H9 (cell line): ENCODE results near the gene ACSS2. TPM values are rescaled to one million over a fixed set of nuclear protein-coding genes. Genes with fewer than 3 reads are reported as not detected.

Experiments
- DNase-seq: peaks from one replicate; pipeline ENCODE4 v3.0.0-alpha.2; 2017
- H2AFZ ChIP-seq: one replicate; pipeline ENCODE4 v1.6.1; 2013; ENCODE audit warnings: mild to moderate bottlenecking, low read length, control low read depth, moderate library complexity
- H2AK5ac ChIP-seq: 2 replicates; pipeline ENCODE4 v1.6.1; 2013; ENCODE audit warnings: low read length, control low read depth, mixed read lengths; ENCODE audit not compliant: insufficient read length
- H2BK120ac ChIP-seq: one replicate; pipeline ENCODE4 v1.6.1; 2013; ENCODE audit warnings: low read depth, mild to moderate bottlenecking, low read length, control low read depth, inconsistent platforms; ENCODE audit not compliant: poor library complexity, severe bottlenecking
- H2BK12ac ChIP-seq: 2 replicates; pipeline ENCODE4 v1.6.1; 2013; ENCODE audit warnings: low read length, control low read depth, mixed read lengths, low read depth; ENCODE audit not compliant: insufficient read length
- H2BK15ac ChIP-seq: 2 replicates; pipeline ENCODE4 v1.6.1; 2013; ENCODE audit warnings: low read depth, low read length, control low read depth
- H2BK20ac ChIP-seq: one replicate; pipeline ENCODE4 v1.6.1; 2013; ENCODE audit warnings: low read depth, mild to moderate bottlenecking, low read length, control low read depth, inconsistent platforms; ENCODE audit not compliant: poor library complexity, severe bottlenecking
- H2BK5ac ChIP-seq: 2 replicates; pipeline ENCODE4 v1.6.1; 2013; ENCODE audit warnings: low read length, control low read depth, mixed read lengths; ENCODE audit not compliant: insufficient read length
- H3K14ac ChIP-seq: 2 replicates; pipeline ENCODE4 v1.6.1; 2013; ENCODE audit warnings: low read length, control low read depth; ENCODE audit not compliant: insufficient read depth
- H3K18ac ChIP-seq: 2 replicates; pipeline ENCODE4 v1.6.1; 2013; ENCODE audit warnings: low read depth, mild to moderate bottlenecking, mixed read lengths, low read length, control low read depth; ENCODE audit not compliant: insufficient read length
- H3K23ac ChIP-seq: 2 replicates; pipeline ENCODE4 v1.6.1; 2013; ENCODE audit warnings: low read length, control low read depth, mixed read lengths, low read depth; ENCODE audit not compliant: insufficient read length
- H3K23me2 ChIP-seq: 2 replicates; pipeline ENCODE4 v1.6.1; 2013; ENCODE audit warnings: low read depth, mild to moderate bottlenecking, mixed read lengths, low read length, control low read depth; ENCODE audit not compliant: insufficient read length, poor library complexity, severe bottlenecking
- H3K27ac ChIP-seq: 2 replicates; pipeline ENCODE4 v1.5.1; 2013; ENCODE audit warnings: low read length, control low read depth, mixed read lengths, low read depth; ENCODE audit not compliant: insufficient read length
- H3K27me3 ChIP-seq: 2 replicates; pipeline ENCODE4 v1.6.1; 2013; ENCODE audit warnings: low read length, control low read depth, inconsistent platforms; ENCODE audit not compliant: insufficient read depth
- H3K4ac ChIP-seq: 2 replicates; pipeline ENCODE4 v1.6.1; 2013; ENCODE audit warnings: low read depth, mild to moderate bottlenecking, control low read depth, inconsistent platforms, low read length, moderate library complexity
- H3K4me1 ChIP-seq: 2 replicates; pipeline ENCODE4 v1.6.1; 2013; ENCODE audit warnings: low read length, control low read depth, inconsistent platforms; ENCODE audit not compliant: insufficient read depth
- H3K4me2 ChIP-seq: 2 replicates; pipeline ENCODE4 v1.6.1; 2013; ENCODE audit warnings: low read length, control low read depth, mixed read lengths; ENCODE audit not compliant: insufficient read length, insufficient read depth
- H3K56ac ChIP-seq: 2 replicates; pipeline ENCODE4 v1.6.1; 2013; ENCODE audit warnings: low read depth, mild to moderate bottlenecking, mixed read lengths, low read length, control low read depth; ENCODE audit not compliant: insufficient read length
- H3K79me1 ChIP-seq: 2 replicates; pipeline ENCODE4 v1.6.1; 2013; ENCODE audit warnings: low read depth, mild to moderate bottlenecking, moderate library complexity, low read length, control low read depth, inconsistent platforms; ENCODE audit not compliant: insufficient read depth, poor library complexity, severe bottlenecking
- H3K79me2 ChIP-seq: 2 replicates; pipeline ENCODE4 v1.6.1; 2013; ENCODE audit warnings: low read length, control low read depth, inconsistent platforms; ENCODE audit not compliant: insufficient read depth
- H3K9ac ChIP-seq: 2 replicates; pipeline ENCODE4 v1.6.1; 2013; ENCODE audit warnings: low read length, control low read depth, mixed read lengths; ENCODE audit not compliant: insufficient read length; ENCODE audit errors: extremely low read depth
- H3K9me3 ChIP-seq: one replicate; pipeline ENCODE4 v1.6.1; 2013; ENCODE audit warnings: low read depth, low read length, inconsistent platforms; ENCODE audit not compliant: control insufficient read depth
- H3T11ph ChIP-seq: one replicate; pipeline ENCODE4 v1.6.1; 2013; ENCODE audit warnings: mild to moderate bottlenecking, low read length, control low read depth, inconsistent platforms
- H4K20me1 ChIP-seq: one replicate; pipeline ENCODE4 v1.6.1; 2013; ENCODE audit not compliant: control insufficient read depth, insufficient read length, insufficient read depth
- H4K5ac ChIP-seq: 2 replicates; pipeline ENCODE4 v1.6.1; 2013; ENCODE audit warnings: low read depth, mild to moderate bottlenecking, mixed read lengths, low read length, control low read depth; ENCODE audit not compliant: insufficient read length
- H4K8ac ChIP-seq: replicated peaks from 2 replicates; pipeline ENCODE4 v1.6.1; 2013; ENCODE audit warnings: low read length, control low read depth, mixed read lengths, low read depth; ENCODE audit not compliant: insufficient read length
- H4K91ac ChIP-seq: 2 replicates; pipeline ENCODE4 v1.6.1; 2013; ENCODE audit warnings: low read depth, mild to moderate bottlenecking, moderate library complexity, mixed read lengths, low read length, control low read depth; ENCODE audit not compliant: insufficient read length
- H3K27ac Mint-ChIP-seq, 3 experiments: 2 replicates in 2 of 3; 3 replicates in 1 of 3; pipeline ENCODE4 v1.8.0; 2020 to 2021; ENCODE audit warnings: mixed read lengths in 3 of 3, mild to moderate bottlenecking in 1 of 3, moderate library complexity in 1 of 3
- H3K27me3 Mint-ChIP-seq: 2 replicates; pipeline ENCODE4 v1.8.0; 2021; ENCODE audit warnings: low read depth, mild to moderate bottlenecking, moderate library complexity, mixed read lengths
- H3K36me3 Mint-ChIP-seq, 3 experiments: 2 replicates in 2 of 3; 3 replicates in 1 of 3; pipeline ENCODE4 v1.8.0; 2020 to 2021; ENCODE audit warnings: low read depth in 3 of 3, mixed read lengths in 3 of 3; ENCODE audit not compliant: insufficient read depth in 1 of 3
- H3K4me1 Mint-ChIP-seq, 2 experiments: 2 replicates each; pipeline ENCODE4 v1.8.0; 2020; ENCODE audit warnings: mixed read lengths in 2 of 2
- H3K4me3 Mint-ChIP-seq, 2 experiments: 2 replicates in 1 of 2; 3 replicates in 1 of 2; pipeline ENCODE4 v1.8.0; 2020 to 2021; ENCODE audit warnings: mild to moderate bottlenecking in 2 of 2, mixed read lengths in 2 of 2, moderate library complexity in 1 of 2
- H3K9me3 Mint-ChIP-seq, 2 experiments: 2 replicates in 1 of 2; 3 replicates in 1 of 2; pipeline ENCODE4 v1.8.0; 2020; ENCODE audit warnings: mild to moderate bottlenecking in 2 of 2, mixed read lengths in 2 of 2, moderate library complexity in 1 of 2
- CTCF ChIP-seq: fragments of 200-600 bp; sonication (generic); conservative IDR thresholded peaks from 3 replicates; pipeline ENCODE4 v1.8.0; 2021; ENCODE audit warnings: antibody characterized with exemption, mild to moderate bottlenecking
- WGBS: extraction: QIAGEN DNeasy Blood & Tissue Kit; methylation state at CpG from one replicate; pipeline ENCODE4 v1.1.7; 2013; ENCODE audit warnings: missing lambda C conversion rate, low lambda C conversion rate, mixed read lengths; ENCODE audit not compliant: insufficient read length; ENCODE audit errors: extremely low coverage; 5-methylcytosine and 5-hydroxymethylcytosine counted together
- total RNA-seq: library from RNA; stranded (reverse); gene quantifications from 2 replicates; pipeline ENCODE4 v1.2.1, GENCODE V29; 2021

The ACSS2 gene
- total RNA-seq, 1 experiment from 2014 or later: 15.4 TPM

- Mint-ChIP-seq H3K36me3 (peaks cover 9 to 47% (median 20%) of the 10 kb centered on the region in 3 experiments; a peak in 6 of 7 replicates), H3K27ac (peak overlapping the region in 2 of 3 experiments; percentile 19 to 87; a peak in 3 of 7 replicates), H3K27me3 (no peaks in the 10 kb centered on the region), H3K9me3 (no peaks in the 10 kb centered on the region), H3K4me3 (0 out of 5 replicates have a peak overlapping the region, but pooled peaks of 1 of the 2 experiments have one; percentile 1), H3K4me1 (peaks cover 8% of the 10 kb centered on the region in 2 experiments)
- Histone ChIP-seq H3K79me1 (no peaks in the 10 kb centered on the region), H3K56ac (no peak overlapping the region), H3T11ph (no peak overlapping the region), H3K23me2 (no peaks in the 10 kb centered on the region), H3K27ac (no peak overlapping the region), H2AK5ac (no peak overlapping the region), H3K14ac (no peak overlapping the region), H2BK12ac (no peak overlapping the region), H3K9ac (no peak overlapping the region), H3K4ac (no peak overlapping the region), H3K23ac (no peak overlapping the region), H2BK20ac (no peak overlapping the region), H4K5ac (no peak overlapping the region), H2BK5ac (no peak overlapping the region), H2AFZ (no peak overlapping the region), H3K79me2 (no peaks in the 10 kb centered on the region), H4K8ac (no peak overlapping the region), H3K9me3 (no peaks in the 10 kb centered on the region), H2BK15ac (no peak overlapping the region), H3K4me1 (no peaks in the 10 kb centered on the region), H2BK120ac (no peak overlapping the region), H4K20me1 (no peaks in the 10 kb centered on the region), H3K18ac (no peak overlapping the region), H3K27me3 (no peaks in the 10 kb centered on the region), H4K91ac (no peak overlapping the region), H3K4me2 (no peak overlapping the region)
- no peak for DNase-seq
- no peak for TF ChIP-seq CTCF
- no CpG with 5 or more reads among the region's 12 CpGs for whole genome bisulfite sequencing
Measured at GRCh38 chr20:34862724-34863123, 13.7 kb upstream of the ACSS2 start.
